ENCODE results near the gene ASPRV1.

Gene ASPRV1

GRCh38 chr2:69972822-69973221 is 11.4 kb upstream of the ASPRV1 start:
- Histone ChIP-seq H3K36me3 (ENCODE audit: control insufficient read depth in 4 of 4, insufficient read depth in 4 of 4, low read length in 3 of 4) (no peaks in the 10 kb centered on the region), H3K4me1 (ENCODE audit: control extremely low read depth in 1 of 4, control insufficient read depth in 4 of 4, insufficient read depth in 4 of 4, low read length in 3 of 4) (peaks cover 0 to 33% (median 19%) of the 10 kb centered on the region in 4 experiments), H3K27ac (ENCODE audit: insufficient read depth in 1 of 2, low read depth in 1 of 2, low read length in 2 of 2, poor library complexity in 1 of 2, severe bottlenecking in 2 of 2) (no peak overlapping the region), H3K9me3 (ENCODE audit: control extremely low read depth in 1 of 5, control insufficient read depth in 4 of 5, insufficient read depth in 2 of 5, low read depth in 1 of 5, low read length in 4 of 5) (no peaks in the 10 kb centered on the region), H3K27me3 (replicated peaks in 2 of 5; ENCODE audit: control insufficient read depth in 4 of 5, insufficient read depth in 5 of 5, low read length in 4 of 5) (no peaks in the 10 kb centered on the region), H3K4me3 (ENCODE audit: control insufficient read depth in 1 of 7, extremely low read depth in 1 of 7, insufficient read depth in 4 of 7, low read depth in 2 of 7, low read length in 6 of 7) (no peak overlapping the region)
- WGBS (ENCODE audit: insufficient coverage), result 90% methylated on average over 1 of the region's 1 CpG
- CTCF ChIA-PET, result interaction anchor here (1.0 to 2.2 kb wide), 2 partner anchors 27 to 33 kb away, joined by 5 to 6 read pairs; no protein-coding TSS in a partner anchor
- DNase-seq, result no peak
- POLR2A ChIA-PET, result interaction anchor here (0.9 kb wide), 1 partner anchor 38 kb away, joined by 3 read pairs; no protein-coding TSS in a partner anchor

- 95% methylated on average over 4 of the region's 4 CpGs for WGBS (ENCODE audit: insufficient coverage)
- DNase-seq, result no peak
- Histone ChIP-seq H3K4me3 (ENCODE audit: control insufficient read depth in 1 of 7, extremely low read depth in 1 of 7, insufficient read depth in 4 of 7, low read depth in 2 of 7, low read length in 6 of 7) (no peak overlapping the region), H3K27ac (ENCODE audit: insufficient read depth in 1 of 2, low read depth in 1 of 2, low read length in 2 of 2, poor library complexity in 1 of 2, severe bottlenecking in 2 of 2) (no peak overlapping the region), H3K4me1 (ENCODE audit: control extremely low read depth in 1 of 4, control insufficient read depth in 4 of 4, insufficient read depth in 4 of 4, low read length in 3 of 4) (peaks cover 0 to 10% (median 4%) of the 10 kb centered on the region in 4 experiments), H3K27me3 (replicated peaks in 2 of 5; ENCODE audit: control insufficient read depth in 4 of 5, insufficient read depth in 5 of 5, low read length in 4 of 5) (no peaks in the 10 kb centered on the region), H3K9me3 (ENCODE audit: control extremely low read depth in 1 of 5, control insufficient read depth in 4 of 5, insufficient read depth in 2 of 5, low read depth in 1 of 5, low read length in 4 of 5) (no peaks in the 10 kb centered on the region), H3K36me3 (ENCODE audit: control insufficient read depth in 4 of 4, insufficient read depth in 4 of 4, low read length in 3 of 4) (no peaks in the 10 kb centered on the region)
- POLR2A ChIA-PET, result no interaction called here
- CTCF ChIA-PET, result interaction anchor here (0.6 to 1.3 kb wide), 2 partner anchors 12 to 485 kb away, joined by 3 read pairs; no protein-coding TSS in a partner anchor
These were observed 8.6 kb upstream of the ASPRV1 start for GRCh38 chr2:69969991-69970390.

GRCh38 chr2:69969126-69969983 is 7.9 kb upstream of the ASPRV1 start:
- no peaks in the 10 kb centered on the region for H3K36me3 ChIP-seq (ENCODE audit: control insufficient read depth in 4 of 4, insufficient read depth in 4 of 4, low read length in 3 of 4)

GRCh38 chr2:69968609-69969008 is 7.2 kb upstream of the ASPRV1 start:
- no peaks in the 10 kb centered on the region for H3K27me3 ChIP-seq (replicated peaks in 2 of 5; ENCODE audit: control insufficient read depth in 4 of 5, insufficient read depth in 5 of 5, low read length in 4 of 5)
- ChIA-PET CTCF (no interaction called here), POLR2A (no interaction called here)
- no peaks in the 10 kb centered on the region for H3K36me3 ChIP-seq (ENCODE audit: control insufficient read depth in 4 of 4, insufficient read depth in 4 of 4, low read length in 3 of 4)
- peaks cover 0 to 8% (median 3%) of the 10 kb centered on the region in 4 experiments for H3K4me1 ChIP-seq (ENCODE audit: control extremely low read depth in 1 of 4, control insufficient read depth in 4 of 4, insufficient read depth in 4 of 4, low read length in 3 of 4)
- DNase-seq, result no peak
- H3K27ac ChIP-seq (ENCODE audit: insufficient read depth in 1 of 2, low read depth in 1 of 2, low read length in 2 of 2, poor library complexity in 1 of 2, severe bottlenecking in 2 of 2), result no peak overlapping the region
- 98% methylated on average over 10 of the region's 10 CpGs for WGBS (ENCODE audit: insufficient coverage)
- H3K4me3 ChIP-seq (ENCODE audit: control insufficient read depth in 1 of 7, extremely low read depth in 1 of 7, insufficient read depth in 4 of 7, low read depth in 2 of 7, low read length in 6 of 7), result no peak overlapping the region
- no peaks in the 10 kb centered on the region for H3K9me3 ChIP-seq (ENCODE audit: control extremely low read depth in 1 of 5, control insufficient read depth in 4 of 5, insufficient read depth in 2 of 5, low read depth in 1 of 5, low read length in 4 of 5)

More at GRCh38 chr2:69969126-69969983, 7.9 kb upstream of the ASPRV1 start:
- CTCF ChIA-PET, result interaction anchor here (0.6 to 1.3 kb wide), 2 partner anchors 13 to 595 kb away, joined by 3 read pairs; no protein-coding TSS in a partner anchor
- Histone ChIP-seq H3K27me3 (replicated peaks in 2 of 5; ENCODE audit: control insufficient read depth in 4 of 5, insufficient read depth in 5 of 5, low read length in 4 of 5) (no peaks in the 10 kb centered on the region), H3K4me3 (ENCODE audit: control insufficient read depth in 1 of 7, extremely low read depth in 1 of 7, insufficient read depth in 4 of 7, low read depth in 2 of 7, low read length in 6 of 7) (no peak overlapping the region), H3K9me3 (ENCODE audit: control extremely low read depth in 1 of 5, control insufficient read depth in 4 of 5, insufficient read depth in 2 of 5, low read depth in 1 of 5, low read length in 4 of 5) (no peaks in the 10 kb centered on the region), H3K27ac (ENCODE audit: insufficient read depth in 1 of 2, low read depth in 1 of 2, low read length in 2 of 2, poor library complexity in 1 of 2, severe bottlenecking in 2 of 2) (no peak overlapping the region), H3K4me1 (ENCODE audit: control extremely low read depth in 1 of 4, control insufficient read depth in 4 of 4, insufficient read depth in 4 of 4, low read length in 3 of 4) (peaks cover 0 to 8% (median 3%) of the 10 kb centered on the region in 4 experiments)
- DNase-seq, result no peak
- 97% methylated on average over 15 of the region's 16 CpGs for WGBS (ENCODE audit: insufficient coverage)
- POLR2A ChIA-PET, result no interaction called here

GRCh38 chr2:69966496-69966895 is 5.1 kb upstream of the ASPRV1 start:
- no peak for DNase-seq
- POLR2A ChIA-PET, result interaction anchor here (0.6 kb wide), 1 partner anchor 13 kb away, joined by 6 read pairs; no protein-coding TSS in a partner anchor

GRCh38 chr2:69965756-69966445 is 4.5 kb upstream of the ASPRV1 start:
- Histone ChIP-seq H3K9me3 (ENCODE audit: control extremely low read depth in 1 of 5, control insufficient read depth in 4 of 5, insufficient read depth in 2 of 5, low read depth in 1 of 5, low read length in 4 of 5) (no peaks in the 10 kb centered on the region), H3K27ac (ENCODE audit: insufficient read depth in 1 of 2, low read depth in 1 of 2, low read length in 2 of 2, poor library complexity in 1 of 2, severe bottlenecking in 2 of 2) (no peak overlapping the region), H3K4me1 (ENCODE audit: control extremely low read depth in 1 of 4, control insufficient read depth in 4 of 4, insufficient read depth in 4 of 4, low read length in 3 of 4) (peaks cover 0 to 7% (median 0%) of the 10 kb centered on the region in 4 experiments), H3K27me3 (replicated peaks in 2 of 5; ENCODE audit: control insufficient read depth in 4 of 5, insufficient read depth in 5 of 5, low read length in 4 of 5) (no peaks in the 10 kb centered on the region), H3K4me3 (ENCODE audit: control insufficient read depth in 1 of 7, extremely low read depth in 1 of 7, insufficient read depth in 4 of 7, low read depth in 2 of 7, low read length in 6 of 7) (no peak overlapping the region), H3K36me3 (ENCODE audit: control insufficient read depth in 4 of 4, insufficient read depth in 4 of 4, low read length in 3 of 4) (no peaks in the 10 kb centered on the region)
- ChIA-PET POLR2A (interaction anchor here (0.6 to 0.9 kb wide), 2 partner anchors 9 to 13 kb away, joined by 6 to 7 read pairs; no protein-coding TSS in a partner anchor), CTCF (interaction anchor here (1.6 kb wide), 1 partner anchor 21 kb away, joined by 4 read pairs; no protein-coding TSS in a partner anchor)
- no peak for DNase-seq
- 98% methylated on average over 8 of the region's 8 CpGs for WGBS (ENCODE audit: insufficient coverage)

More at GRCh38 chr2:69966496-69966895, 5.1 kb upstream of the ASPRV1 start:
- CTCF ChIA-PET, result interaction anchor here (1.6 kb wide), 1 partner anchor 22 kb away, joined by 4 read pairs; no protein-coding TSS in a partner anchor
- Histone ChIP-seq H3K4me3 (ENCODE audit: control insufficient read depth in 1 of 7, extremely low read depth in 1 of 7, insufficient read depth in 4 of 7, low read depth in 2 of 7, low read length in 6 of 7) (no peak overlapping the region), H3K9me3 (ENCODE audit: control extremely low read depth in 1 of 5, control insufficient read depth in 4 of 5, insufficient read depth in 2 of 5, low read depth in 1 of 5, low read length in 4 of 5) (no peaks in the 10 kb centered on the region), H3K4me1 (ENCODE audit: control extremely low read depth in 1 of 4, control insufficient read depth in 4 of 4, insufficient read depth in 4 of 4, low read length in 3 of 4) (peaks cover 0 to 7% (median 0%) of the 10 kb centered on the region in 4 experiments), H3K27me3 (replicated peaks in 2 of 5; ENCODE audit: control insufficient read depth in 4 of 5, insufficient read depth in 5 of 5, low read length in 4 of 5) (no peaks in the 10 kb centered on the region), H3K27ac (ENCODE audit: insufficient read depth in 1 of 2, low read depth in 1 of 2, low read length in 2 of 2, poor library complexity in 1 of 2, severe bottlenecking in 2 of 2) (no peak overlapping the region), H3K36me3 (ENCODE audit: control insufficient read depth in 4 of 4, insufficient read depth in 4 of 4, low read length in 3 of 4) (no peaks in the 10 kb centered on the region)
- WGBS (ENCODE audit: insufficient coverage), result 100% methylated on average over 2 of the region's 2 CpGs
